ENCODE measurements around the gene GOPC.
A peak's percentile ranks its signal among the peaks of the same experiment; 100 is the strongest.

Gene GOPC

GRCh38 chr6:117607511-117607910, 5.2 kb upstream of the GOPC start:
- TF ChIP-seq CTCF (IDR thresholded peaks at IDR 0.05; ENCODE audit: extremely low read depth, insufficient read depth, missing control alignments) = no peak
- in situ Hi-C loops (cut with MboI; ENCODE audit: low pct_unique_long_range_greater_than_20kb, low sequenced_read_pairs, unreplicated experiment) = no loop called here
- DNase-seq (ENCODE audit: low spot score) = peak; percentile 18

- TF ChIP-seq CTCF (IDR thresholded peaks at IDR 0.05; ENCODE audit: extremely low read depth, insufficient read depth, missing control alignments) = peak; percentile 70
- in situ Hi-C loops (cut with MboI; ENCODE audit: low pct_unique_long_range_greater_than_20kb, low sequenced_read_pairs, unreplicated experiment) = no loop called here
- peak; percentile 74 for DNase-seq (ENCODE audit: low spot score)
Observed at GRCh38 chr6:117605169-117605826, 3.0 kb upstream of the GOPC start.

GRCh38 chr6:117603821-117604220, 1.5 kb upstream of the GOPC start:
- no peak for TF ChIP-seq CTCF (IDR thresholded peaks at IDR 0.05; ENCODE audit: extremely low read depth, insufficient read depth, missing control alignments)
- no peak for DNase-seq (ENCODE audit: low spot score)
- in situ Hi-C loops (cut with MboI; ENCODE audit: low pct_unique_long_range_greater_than_20kb, low sequenced_read_pairs, unreplicated experiment) = no loop called here

- in situ Hi-C loops (cut with MboI; ENCODE audit: low pct_unique_long_range_greater_than_20kb, low sequenced_read_pairs, unreplicated experiment) = no loop called here
- no peak for DNase-seq (ENCODE audit: low spot score)
- no peak for TF ChIP-seq CTCF (IDR thresholded peaks at IDR 0.05; ENCODE audit: extremely low read depth, insufficient read depth, missing control alignments)
Observed at GRCh38 chr6:117602899-117603588, 733 bp upstream of the GOPC start.

- DNase-seq (ENCODE audit: low spot score) = no peak
- in situ Hi-C loops (cut with MboI; ENCODE audit: low pct_unique_long_range_greater_than_20kb, low sequenced_read_pairs, unreplicated experiment) = no loop called here
- TF ChIP-seq CTCF (IDR thresholded peaks at IDR 0.05; ENCODE audit: extremely low read depth, insufficient read depth, missing control alignments) = no peak
Observed at GRCh38 chr6:117601811-117602150, 530 bp downstream of the GOPC start.

- in situ Hi-C loops (cut with MboI; ENCODE audit: low pct_unique_long_range_greater_than_20kb, low sequenced_read_pairs, unreplicated experiment) = no loop called here
- TF ChIP-seq CTCF (IDR thresholded peaks at IDR 0.05; ENCODE audit: extremely low read depth, insufficient read depth, missing control alignments) = no peak
- no peak for DNase-seq (ENCODE audit: low spot score)
Observed at GRCh38 chr6:117600008-117600743, 2.1 kb downstream of the GOPC start.
